ENCODE results near the gene MAD2L1BP.
A peak's percentile ranks its signal among the peaks of the same experiment; 100 is the strongest.

MAD2L1BP gene

DNA sequence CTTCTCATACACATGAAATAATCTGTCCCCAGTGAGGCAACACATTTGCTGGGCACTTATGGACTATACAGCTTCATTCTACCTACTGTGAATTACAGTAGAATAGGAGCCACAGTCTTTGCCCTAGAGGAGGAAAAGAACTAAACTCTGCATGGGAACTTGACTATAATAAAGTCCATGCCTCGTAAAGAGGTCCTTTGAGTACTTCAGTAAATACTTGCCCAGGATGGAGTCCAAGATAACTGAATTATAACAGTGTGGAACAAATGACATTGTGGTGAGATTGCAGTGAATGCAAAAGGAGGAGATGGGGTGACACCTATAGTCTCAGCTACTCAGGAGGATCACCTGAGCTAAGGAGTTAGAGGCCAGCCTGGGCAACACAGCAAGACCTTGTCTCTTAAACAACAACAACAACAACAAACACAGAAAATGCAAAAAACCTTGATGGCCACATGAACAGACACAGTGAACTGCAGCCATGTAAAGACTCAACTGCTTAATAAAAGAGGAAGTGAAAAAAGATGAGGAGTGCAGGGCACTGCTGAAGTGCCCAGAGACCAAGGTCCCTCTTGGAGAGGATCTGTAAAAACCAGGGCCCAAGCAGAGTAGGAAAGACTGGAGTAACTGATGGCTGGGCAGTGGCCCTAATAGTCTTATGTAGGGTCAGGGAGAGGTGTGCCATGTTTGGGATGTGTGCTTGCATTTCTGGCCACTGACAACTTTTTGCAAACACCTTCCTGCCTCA, 48.2 kb downstream of the MAD2L1BP start:
- no peak for DNase-seq

DNA sequence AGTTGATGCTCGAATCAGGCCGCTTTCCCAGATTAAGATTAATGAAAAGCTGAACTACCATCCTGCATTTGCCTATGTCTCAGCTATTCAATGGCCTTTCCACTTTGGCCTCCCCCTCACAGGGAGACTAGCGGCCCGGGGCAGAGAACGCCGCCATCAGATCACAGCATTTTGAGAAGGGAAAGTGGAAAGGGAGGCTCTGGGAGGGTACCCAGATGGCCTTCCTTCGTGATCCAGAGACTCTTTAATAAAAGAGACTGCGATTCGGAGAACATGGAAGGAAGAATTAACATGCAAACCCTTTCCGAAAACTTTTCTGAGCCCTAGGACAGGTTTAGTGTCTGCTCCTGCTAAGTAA, 51.4 kb downstream of the MAD2L1BP start:
- DNase-seq, result no peak

GRCh38 chr6:43687437-43688347, 52.1 kb downstream of the MAD2L1BP start, which contains the start of gene MRPS18A:
TSS of gene MRPS18A (minus strand) at chr6:43687791. CDS start at chr6:43687779, 12 bp downstream.
- peak; percentile 80 for DNase-seq

GRCh38 chr6:43689421-43689820, 53.8 kb downstream of the MAD2L1BP start:
- no peak for DNase-seq

All from NCI-H1092 treated with DMSO at 0.1 percent for 48 hours (cell line).